Erythroblast (primary cell): ENCODE results near the gene SLC26A9.
"Not testable (repeated sequence)": the region's sequence is repeated elsewhere in the genome, so short reads cannot be mapped to it uniquely, and the experiment has no call there.

ENCODE experiments used
- GATA1 ChIP-seq: IDR thresholded peaks from 2 replicates; pipeline ENCODE4 v1.6.1; 2011; ENCODE audit warnings: low read depth, mild to moderate bottlenecking, control low read depth, low read length, moderate library complexity
- POLR2A ChIP-seq: IDR thresholded peaks from 2 replicates; pipeline ENCODE4 v1.6.1; 2011; ENCODE audit warnings: mild to moderate bottlenecking, low read length

- not testable (repeated sequence) for TF ChIP-seq POLR2A, GATA1
Measured at GRCh38 chr1:205890631-205891030, 52.6 kb downstream of the SLC26A9 start.
